CD14-positive monocyte (primary cell): ENCODE data around the gene ZNF674. TPM values are rescaled to one million over a fixed set of nuclear protein-coding genes. Genes with fewer than 3 reads are reported as not detected.
A peak's percentile ranks its signal among the peaks of the same experiment; 100 is the strongest.

Source experiments
- DNase-seq, 3 donors: peaks; one replicate each; pipeline ENCODE4 v3.0.0-alpha.2; 2011 to 2022
- H2AFZ ChIP-seq: 2 replicates; pipeline ENCODE4 v1.6.0; 2012; ENCODE audit warnings: mild to moderate bottlenecking, low read depth, low read length, inconsistent platforms; ENCODE audit not compliant: insufficient read depth, poor library complexity, severe bottlenecking
- H3K27ac ChIP-seq, 2 donors: 1 replicate in 1 of 2; 2 replicates in 1 of 2; pipeline ENCODE4 v1.5.1; 2012 to 2013; ENCODE audit warnings: low read length in 2 of 2, control low read depth in 1 of 2, inconsistent platforms in 1 of 2, low read depth in 1 of 2, mild to moderate bottlenecking in 1 of 2
- H3K27me3 ChIP-seq, 2 donors: one replicate each; pipeline versions ENCODE4 v1.6.0 to v1.6.1; 2011 to 2013; ENCODE audit warnings: low read length in 2 of 2; ENCODE audit not compliant: control insufficient read depth in 2 of 2, insufficient read depth in 2 of 2
- H3K36me3 ChIP-seq, 2 donors: replicated peaks in 1 of 2; 1 replicate in 1 of 2; 2 replicates in 1 of 2; pipeline versions ENCODE4 v1.5.1 to v1.6.1; 2012 to 2013; ENCODE audit warnings: low read length in 2 of 2, control low read depth in 1 of 2, inconsistent platforms in 1 of 2, mild to moderate bottlenecking in 1 of 2; ENCODE audit not compliant: insufficient read depth in 2 of 2, control insufficient read depth in 1 of 2
- H3K4me1 ChIP-seq, 2 donors: 1 replicate in 1 of 2; 2 replicates in 1 of 2; pipeline versions ENCODE4 v1.5.1 to v1.6.1; 2012 to 2013; ENCODE audit warnings: low read length in 2 of 2, control low read depth in 1 of 2, inconsistent platforms in 1 of 2, mild to moderate bottlenecking in 1 of 2, moderate library complexity in 1 of 2; ENCODE audit not compliant: insufficient read depth in 2 of 2, control insufficient read depth in 1 of 2
- H3K4me2 ChIP-seq: replicated peaks from 2 replicates; pipeline ENCODE3; 2012; ENCODE audit warnings: low read length, moderate library complexity, mild to moderate bottlenecking; ENCODE audit not compliant: poor library complexity, severe bottlenecking; ENCODE audit errors: extremely low read depth
- H3K4me3 ChIP-seq, 3 experiments: fragments of 200-600 bp in 1 of 3; sonication (generic) in 1 of 3; replicated peaks in 1 of 3; 1 replicate in 2 of 3; 2 replicates in 1 of 3; pipeline ENCODE4 v1.5.1; 2011 to 2013; ENCODE audit warnings: low read length in 3 of 3, mild to moderate bottlenecking in 3 of 3, control low read depth in 2 of 3, low read depth in 2 of 3, inconsistent platforms in 1 of 3, moderate library complexity in 1 of 3
- H3K79me2 ChIP-seq: 2 replicates; pipeline ENCODE4 v1.6.0; 2012; ENCODE audit warnings: mild to moderate bottlenecking, control low read depth, inconsistent platforms, low read length, moderate library complexity; ENCODE audit not compliant: insufficient read depth
- H3K9ac ChIP-seq: 2 replicates; pipeline ENCODE4 v1.6.0; 2017; ENCODE audit warnings: low read length, mild to moderate bottlenecking; ENCODE audit not compliant: insufficient read depth, poor library complexity, severe bottlenecking
- H3K9me3 ChIP-seq, 2 donors: replicated peaks in 1 of 2; 1 replicate in 1 of 2; 2 replicates in 1 of 2; pipeline versions ENCODE4 v1.5.1 to v1.6.1; 2012 to 2013; ENCODE audit warnings: low read length in 2 of 2, control low read depth in 1 of 2; ENCODE audit not compliant: control insufficient read depth in 1 of 2, insufficient read depth in 1 of 2
- H4K20me1 ChIP-seq: 2 replicates; pipeline ENCODE4 v1.6.0; 2012; ENCODE audit warnings: mild to moderate bottlenecking, low read length, control low read depth, moderate library complexity; ENCODE audit not compliant: insufficient read depth
- H3K27ac Mint-ChIP-seq, 7 donors: one replicate each; pipeline ENCODE4 v1.8.0; 2020; ENCODE audit warnings: mild to moderate bottlenecking in 7 of 7, mixed read lengths in 7 of 7, moderate library complexity in 6 of 7, inconsistent platforms in 2 of 7
- H3K27me3 Mint-ChIP-seq, 3 donors: one replicate each; pipeline ENCODE4 v1.8.0; 2021 to 2022; ENCODE audit warnings: low read depth in 3 of 3, mild to moderate bottlenecking in 3 of 3, mixed read lengths in 3 of 3, moderate library complexity in 3 of 3, inconsistent platforms in 1 of 3
- H3K36me3 Mint-ChIP-seq, 2 donors: one replicate each; pipeline ENCODE4 v1.8.0; 2020; ENCODE audit warnings: mixed read lengths in 2 of 2, inconsistent platforms in 1 of 2, mild to moderate bottlenecking in 1 of 2
- H3K4me1 Mint-ChIP-seq: one replicate; pipeline ENCODE4 v1.8.0; 2020; ENCODE audit warnings: mild to moderate bottlenecking, mixed read lengths
- H3K4me3 Mint-ChIP-seq, 2 donors: one replicate each; pipeline ENCODE4 v1.8.0; 2020; ENCODE audit warnings: mild to moderate bottlenecking in 2 of 2, mixed read lengths in 2 of 2, moderate library complexity in 1 of 2
- H3K9me3 Mint-ChIP-seq, 7 donors: one replicate each; pipeline ENCODE4 v1.8.0; 2020 to 2022; ENCODE audit warnings: mixed read lengths in 7 of 7, mild to moderate bottlenecking in 6 of 7, moderate library complexity in 6 of 7, inconsistent platforms in 2 of 7
- WGBS: methylation state at CpG from one replicate; pipeline ENCODE4 v1.1.5; 2013; ENCODE audit warnings: missing lambda C conversion rate; ENCODE audit not compliant: insufficient coverage; 5-methylcytosine and 5-hydroxymethylcytosine counted together
- intact Hi-C, 2 donors: fragments of 100-400 bp; cut with micrococcal nuclease; formaldehyde crosslinking; loops; one replicate each; pipeline versions ENCODE4 v1.15.0 to v1.15.1; 2023
- polyA minus RNA-seq: library from RNA; depleted of rRNA, polyadenylated mRNA; stranded (reverse); fragments of >200 nt; gene quantifications from 2 replicates; pipeline ENCODE4 v1.2.3, GENCODE V29; 2012
- polyA plus RNA-seq, 3 donors: library from polyadenylated mRNA; depleted of rRNA in 1 of 3; unstranded in 2 of 3; stranded (reverse) in 1 of 3; fragments of 300-500 nt in 2 of 3; fragments of >200 nt in 1 of 3; fragmentation: Illumina TruSeq in 2 of 3; gene quantifications; 1 replicate in 2 of 3; 2 replicates in 1 of 3; pipeline ENCODE4 v1.2.3, GENCODE V29; 2012 to 2021
- total RNA-seq, 12 experiments: library from RNA in 1 of 12; stranded (reverse) in 1 of 12; fragments of 120-200 nt in 1 of 12; gene quantifications; one replicate each; pipeline ENCODE4 v1.2.4 and lab custom pipeline; 2013 to 2026; ENCODE audit warnings: mixed read lengths in 6 of 12, inconsistent platforms in 1 of 12
- TF ChIP-seq, protein P1 (sequence below): fragments of 200-600 bp; IDR thresholded peaks from one replicate; pipeline ENCODE4 v1.8.0; 2022; ENCODE audit warnings: antibody characterized with exemption, mild to moderate bottlenecking

ZNF674 gene
- 2.6 TPM for total RNA-seq (2013)
- 1 to 10 TPM in 1 of 3 donors, under 1 TPM in 2; 0.65 to 1.4 (median 0.93) TPM for polyA plus RNA-seq
- 0.83 and 1.6 TPM in 2 replicates for polyA minus RNA-seq
- 11.8 to 16.4 (median 13.6) reads per million in 11 experiments for total RNA-seq (lab: John Stamatoyannopoulos, UW)

DNA sequence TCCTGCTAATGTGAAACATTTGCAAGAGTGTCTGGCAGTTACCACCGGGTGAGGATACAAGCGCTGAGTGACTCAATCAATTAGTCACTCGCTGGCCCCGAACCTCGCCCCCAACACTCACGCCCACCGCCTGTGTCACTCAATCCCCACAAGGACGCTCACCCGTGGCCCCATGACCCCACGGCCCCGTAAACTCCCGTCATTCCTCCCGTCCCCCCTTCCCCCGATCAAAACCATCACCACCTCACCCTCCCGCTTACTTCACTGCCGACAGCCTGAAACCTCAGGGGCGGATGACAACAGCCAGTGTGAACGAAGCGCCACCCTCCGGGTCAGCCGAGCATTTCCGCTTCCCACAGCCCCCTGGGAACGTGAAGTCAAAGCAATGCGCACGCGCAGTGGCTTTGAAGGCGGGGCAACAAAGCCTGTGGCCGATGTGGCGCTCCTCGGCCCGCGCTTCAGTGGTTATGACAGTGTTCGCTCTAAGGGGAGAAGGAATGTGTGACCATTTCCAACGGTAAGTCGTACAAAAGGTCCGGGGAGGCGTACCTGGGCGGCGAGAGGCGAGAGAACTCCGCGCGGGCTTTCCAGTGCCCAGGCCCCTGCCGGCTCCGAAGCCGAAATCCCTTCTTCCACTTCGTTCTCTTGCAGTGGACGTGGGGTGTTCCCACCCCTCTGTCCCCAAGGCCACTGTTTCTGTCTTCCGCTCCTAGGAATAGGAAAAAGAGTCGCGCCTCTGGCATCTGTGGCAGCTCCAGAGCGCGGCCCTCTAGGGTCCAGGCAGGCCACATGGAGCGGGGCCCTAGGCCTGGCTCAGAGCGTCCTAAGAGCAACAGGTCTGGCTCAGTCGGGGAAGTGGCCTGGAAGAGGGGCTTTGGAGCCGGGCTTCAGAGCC lies at the start of gene ZNF674:
Gene ZNF674 (minus strand): TSS at position 311 of the 895 bp plus-strand sequence. CDS start 3,334 bp downstream, outside the sequence.
- 0% methylated on average over 42 of the region's 57 CpGs for WGBS
- no peaks in the 10 kb centered on the region for H3K27me3 ChIP-seq
- H3K4me1 Mint-ChIP-seq = peaks cover 24% of the 10 kb centered on the region
- H3K4me3 ChIP-seq = peak within 1 kb of the TSS; percentile 51 to 81 (median 80)
- peaks cover 23 to 25% of the 10 kb centered on the region in 2 donors for H3K4me1 ChIP-seq
- peaks cover 0 to 7% of the 10 kb centered on the region in 2 donors for H3K36me3 ChIP-seq
- H3K27me3 Mint-ChIP-seq = peaks cover 0 to 14% (median 0%) of the 10 kb centered on the region in 3 donors
- DNase-seq = peak; percentile 90 to 95 (median 92)
- H3K36me3 Mint-ChIP-seq = peaks cover 14% of the 10 kb centered on the region in 2 donors
- H3K27ac Mint-ChIP-seq = peak within 1 kb of the TSS; percentile 98 to 100 (median 99)
- no peaks in the 10 kb centered on the region for H3K9me3 ChIP-seq
- no peaks in the 10 kb centered on the region for H4K20me1 ChIP-seq
- intact Hi-C loops = no loop called here
- peak within 1 kb of the TSS; percentile 88 to 93 for H3K27ac ChIP-seq
- TF ChIP-seq, protein P1, sequence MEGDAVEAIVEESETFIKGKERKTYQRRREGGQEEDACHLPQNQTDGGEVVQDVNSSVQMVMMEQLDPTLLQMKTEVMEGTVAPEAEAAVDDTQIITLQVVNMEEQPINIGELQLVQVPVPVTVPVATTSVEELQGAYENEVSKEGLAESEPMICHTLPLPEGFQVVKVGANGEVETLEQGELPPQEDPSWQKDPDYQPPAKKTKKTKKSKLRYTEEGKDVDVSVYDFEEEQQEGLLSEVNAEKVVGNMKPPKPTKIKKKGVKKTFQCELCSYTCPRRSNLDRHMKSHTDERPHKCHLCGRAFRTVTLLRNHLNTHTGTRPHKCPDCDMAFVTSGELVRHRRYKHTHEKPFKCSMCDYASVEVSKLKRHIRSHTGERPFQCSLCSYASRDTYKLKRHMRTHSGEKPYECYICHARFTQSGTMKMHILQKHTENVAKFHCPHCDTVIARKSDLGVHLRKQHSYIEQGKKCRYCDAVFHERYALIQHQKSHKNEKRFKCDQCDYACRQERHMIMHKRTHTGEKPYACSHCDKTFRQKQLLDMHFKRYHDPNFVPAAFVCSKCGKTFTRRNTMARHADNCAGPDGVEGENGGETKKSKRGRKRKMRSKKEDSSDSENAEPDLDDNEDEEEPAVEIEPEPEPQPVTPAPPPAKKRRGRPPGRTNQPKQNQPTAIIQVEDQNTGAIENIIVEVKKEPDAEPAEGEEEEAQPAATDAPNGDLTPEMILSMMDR = no peak
- H3K79me2 ChIP-seq = peaks cover 38% of the 10 kb centered on the region
- peak within 1 kb of the TSS; percentile 79 for H3K9ac ChIP-seq
- H2AFZ ChIP-seq = peak within 1 kb of the TSS; percentile 49
- peaks cover 0 to 3% (median 0%) of the 10 kb centered on the region in 7 donors for H3K9me3 Mint-ChIP-seq
- H3K4me3 Mint-ChIP-seq = peak within 1 kb of the TSS; percentile 88 to 94
- peak within 1 kb of the TSS; percentile 72 for H3K4me2 ChIP-seq

DNA sequence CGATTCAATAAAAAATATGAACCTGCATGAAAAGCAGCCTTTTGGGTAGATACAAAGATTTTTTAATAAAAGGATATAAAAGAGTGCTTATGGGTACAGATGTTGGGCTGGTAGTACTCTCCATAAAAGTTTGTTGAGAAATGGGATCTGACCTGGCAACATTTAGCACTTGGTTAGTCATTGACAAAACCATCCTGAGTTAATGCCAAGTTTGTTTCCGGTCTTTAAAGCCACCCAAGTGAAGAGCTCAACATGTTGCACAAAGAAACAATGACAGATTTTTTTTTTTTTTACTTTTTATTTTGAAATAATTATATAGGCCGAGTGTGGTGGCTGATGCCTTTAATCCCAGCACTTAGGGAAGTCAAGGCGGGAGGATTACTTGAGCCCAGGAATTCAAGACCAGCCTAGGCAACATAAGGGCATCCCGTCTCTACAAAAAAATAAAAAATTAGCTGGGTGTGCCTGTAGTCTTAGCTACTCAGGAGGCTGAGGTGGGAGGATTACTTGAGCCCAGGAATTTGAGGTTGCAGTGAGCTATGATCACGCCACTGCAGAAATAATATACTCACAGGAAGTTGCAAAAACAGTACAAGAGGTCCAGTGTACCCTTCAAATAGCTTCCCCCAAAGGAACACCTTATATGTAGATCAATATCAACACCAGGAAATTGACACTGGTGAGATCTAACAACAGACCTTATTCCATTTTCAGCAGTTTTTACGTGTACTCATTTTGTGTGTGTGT lies 44.9 kb upstream of the ZNF674 start:
- peaks cover 16 to 18% of the 10 kb centered on the region in 2 donors for H3K4me1 ChIP-seq
- no peak overlapping the region for H3K4me3 Mint-ChIP-seq
- no peaks in the 10 kb centered on the region for H3K27me3 ChIP-seq
- no peak overlapping the region for H3K4me3 ChIP-seq
- no peak overlapping the region for H2AFZ ChIP-seq
- no peaks in the 10 kb centered on the region for H3K9me3 Mint-ChIP-seq
- no peaks in the 10 kb centered on the region for H4K20me1 ChIP-seq
- H3K27ac ChIP-seq = no peak overlapping the region
- no peaks in the 10 kb centered on the region for H3K36me3 ChIP-seq
- no peak overlapping the region for H3K4me2 ChIP-seq
- no peaks in the 10 kb centered on the region for H3K9me3 ChIP-seq
- H3K4me1 Mint-ChIP-seq = peaks cover 18% of the 10 kb centered on the region
- H3K79me2 ChIP-seq = no peaks in the 10 kb centered on the region
- H3K27ac Mint-ChIP-seq = peak overlapping the region in 1 of 7 donors; percentile 6
- no peak for DNase-seq
- no peaks in the 10 kb centered on the region for H3K36me3 Mint-ChIP-seq
- H3K27me3 Mint-ChIP-seq = peaks cover 0 to 9% (median 2%) of the 10 kb centered on the region in 3 donors
- H3K9ac ChIP-seq = no peak overlapping the region
- WGBS = no CpG with 5 or more reads among the region's 7 CpGs
- TF ChIP-seq, protein P1 = no peak
- intact Hi-C loops = loop anchor here in 1 of 2 donors (5.0 kb wide), 1 partner anchor 37 kb away; no protein-coding TSS in a partner anchor
